Endothelial cell of umbilical vein (primary cell): ENCODE results near the gene OR10G3.

Source experiments
- CTCF ChIP-seq, 2 donors: IDR thresholded peaks; 1 replicate in 1 of 2; 2 replicates in 1 of 2; pipeline ENCODE4 v1.5.1; 2011; ENCODE audit warnings: low read length in 2 of 2, mild to moderate bottlenecking in 2 of 2, moderate library complexity in 2 of 2, control low read depth in 1 of 2, inconsistent platforms in 1 of 2, low read depth in 1 of 2; ENCODE audit not compliant: insufficient read depth in 1 of 2; ENCODE audit errors: extremely low read depth in 1 of 2
- POLR2AphosphoS5 ChIP-seq: IDR thresholded peaks from 2 replicates; pipeline ENCODE4 v1.6.1; 2012; ENCODE audit warnings: low read depth, mild to moderate bottlenecking, control low read depth, low read length, moderate library complexity; ENCODE audit not compliant: insufficient read depth

DNA sequence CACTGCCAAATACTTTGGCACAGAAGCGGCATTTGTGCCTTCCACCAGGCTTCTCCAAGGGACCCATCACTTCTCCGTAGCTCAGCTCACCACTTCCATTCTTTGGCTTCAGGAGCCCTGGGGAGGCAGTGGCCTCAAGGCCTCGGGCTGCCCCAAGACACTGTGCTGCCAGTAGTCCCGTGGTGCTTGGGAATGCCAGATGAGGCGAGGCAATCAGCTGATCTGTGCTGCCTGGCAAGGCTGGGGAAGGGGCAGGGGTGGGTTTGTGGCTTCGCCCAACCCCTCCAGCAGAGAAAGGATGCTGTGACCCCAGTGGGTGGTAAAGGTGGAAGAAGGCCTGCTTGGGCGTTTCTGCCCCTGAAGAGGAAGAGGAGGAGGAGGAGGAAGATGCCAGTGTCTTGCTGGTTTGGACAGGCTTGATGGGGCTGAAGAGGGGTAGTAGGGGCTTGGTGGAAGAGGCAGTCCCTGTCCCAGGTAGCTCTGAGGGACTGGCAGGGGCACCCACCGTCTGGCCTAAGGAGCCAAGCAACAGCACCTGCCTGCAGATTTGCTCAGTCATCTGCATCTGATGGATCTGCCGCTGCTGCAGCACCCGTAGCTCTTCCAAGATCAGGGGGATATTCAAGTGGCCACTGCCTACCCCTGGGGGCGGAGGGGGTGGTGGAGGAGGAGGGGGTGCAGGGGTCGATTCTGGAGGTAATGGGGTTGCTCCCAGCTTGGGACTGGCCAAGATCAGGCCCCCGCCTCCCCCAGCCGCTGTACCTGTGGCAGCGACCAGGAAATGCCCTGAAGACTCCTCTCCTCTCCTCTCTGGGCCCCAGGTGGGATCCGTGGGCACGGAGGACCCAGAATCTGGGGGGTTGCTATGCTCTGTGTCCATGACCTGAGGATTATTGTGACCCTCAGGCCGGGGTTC, 55.0 kb downstream of the OR10G3 start:
- no peak for TF ChIP-seq CTCF (IDR thresholded peaks at IDR 0.05; ENCODE audit: extremely low read depth in 1 of 2, insufficient read depth in 1 of 2, low read depth in 1 of 2, low read length in 2 of 2)
- no peak for TF ChIP-seq POLR2AphosphoS5
